Measurements from ENCODE around the gene TMC6. TPM values are rescaled to one million over a fixed set of nuclear protein-coding genes. Genes with fewer than 3 reads are reported as not detected.

TMC6 gene
- total RNA-seq, 1 experiment from 2014 or later = 97.7 TPM

GRCh38 chr17:78132767-78133178 lies 4.2 kb upstream of the TMC6 start:
- Histone ChIP-seq H3K36me3 (ENCODE audit: low read depth) (no peaks in the 10 kb centered on the region), H3K9me3 (ENCODE audit: insufficient read depth, low read depth) (no peaks in the 10 kb centered on the region), H3K4me3 (no peak overlapping the region), H3K27me3 (ENCODE audit: insufficient read depth, low read depth) (no peaks in the 10 kb centered on the region), H3K9me2 (ENCODE audit: insufficient read depth) (no peaks in the 10 kb centered on the region), H3K79me2 (ENCODE audit: low read depth) (no peaks in the 10 kb centered on the region), H3F3A (ENCODE audit: insufficient read depth, low read depth) (peaks cover 19% of the 10 kb centered on the region; the same call in 1 of the 2 replicates), H4K20me1 (ENCODE audit: insufficient read depth) (no peaks in the 10 kb centered on the region), H3K27ac (no peak overlapping the region), H2AFZ (no peak overlapping the region), H3K4me2 (peak overlapping the region; percentile 70), H3K4me1 (replicated peaks; ENCODE audit: insufficient read depth) (peaks cover 13% of the 10 kb centered on the region)
- ChIA-PET CTCF (no interaction called here), POLR2A (ENCODE audit: unreplicated experiment) (no interaction called here)
- no peak for TF ChIP-seq EZH2 (IDR thresholded peaks at IDR 0.05; ENCODE audit: low read depth)
- no peak for TF ChIP-seq CTCF (conservative IDR thresholded peaks at IDR 0.05)
- no peak for DNase-seq
- intact Hi-C loops (cut with micrococcal nuclease; ENCODE audit: unreplicated experiment) = no loop called here
- BruUV-seq (replicated peaks) = no TSS peak

GRCh38 chr17:78132084-78132676 lies 3.6 kb upstream of the TMC6 start:
- Histone ChIP-seq H4K20me1 (ENCODE audit: insufficient read depth) (no peaks in the 10 kb centered on the region), H3K4me3 (peak overlapping the region; percentile 60), H3K27me3 (ENCODE audit: insufficient read depth, low read depth) (no peaks in the 10 kb centered on the region), H3K4me2 (peak overlapping the region; percentile 70), H3K79me2 (ENCODE audit: low read depth) (peaks cover 6% of the 10 kb centered on the region), H3K27ac (no peak overlapping the region), H3F3A (ENCODE audit: insufficient read depth, low read depth) (peaks cover 19% of the 10 kb centered on the region; the same call in 1 of the 2 replicates), H3K4me1 (replicated peaks; ENCODE audit: insufficient read depth) (peaks cover 13% of the 10 kb centered on the region), H2AFZ (peak overlapping the region; percentile 71; the same call in 1 of the 2 replicates), H3K9me3 (ENCODE audit: insufficient read depth, low read depth) (no peaks in the 10 kb centered on the region), H3K36me3 (ENCODE audit: low read depth) (no peaks in the 10 kb centered on the region), H3K9me2 (ENCODE audit: insufficient read depth) (no peaks in the 10 kb centered on the region)
- ChIA-PET POLR2A (ENCODE audit: unreplicated experiment) (no interaction called here), CTCF (no interaction called here)
- BruUV-seq (replicated peaks) = no TSS peak
- intact Hi-C loops (cut with micrococcal nuclease; ENCODE audit: unreplicated experiment) = no loop called here
- no peak for TF ChIP-seq EZH2 (IDR thresholded peaks at IDR 0.05; ENCODE audit: low read depth)
- no peak for TF ChIP-seq CTCF (conservative IDR thresholded peaks at IDR 0.05)
- DNase-seq = peak; percentile 62 to 76

GRCh38 chr17:78131172-78132083 lies 2.9 kb upstream of the TMC6 start:
- CTCF ChIA-PET = no interaction called here
- Histone ChIP-seq H3K9me3 (ENCODE audit: insufficient read depth, low read depth) (no peaks in the 10 kb centered on the region), H3K9me2 (ENCODE audit: insufficient read depth) (no peaks in the 10 kb centered on the region), H3K4me2 (peak overlapping the region; percentile 70), H3K36me3 (ENCODE audit: low read depth) (no peaks in the 10 kb centered on the region), H3K4me1 (replicated peaks; ENCODE audit: insufficient read depth) (peaks cover 19% of the 10 kb centered on the region), H3F3A (ENCODE audit: insufficient read depth, low read depth) (peaks cover 19% of the 10 kb centered on the region; the same call in 1 of the 2 replicates), H2AFZ (peak overlapping the region; percentile 71; the same call in 1 of the 2 replicates), H3K27ac (no peak overlapping the region), H3K27me3 (ENCODE audit: insufficient read depth, low read depth) (no peaks in the 10 kb centered on the region), H3K79me2 (ENCODE audit: low read depth) (peaks cover 13% of the 10 kb centered on the region), H3K4me3 (peak overlapping the region; percentile 60), H4K20me1 (ENCODE audit: insufficient read depth) (no peaks in the 10 kb centered on the region)
- TF ChIP-seq CTCF (conservative IDR thresholded peaks at IDR 0.05) = no peak
- TF ChIP-seq EZH2 (IDR thresholded peaks at IDR 0.05; ENCODE audit: low read depth) = no peak
- intact Hi-C loops (cut with micrococcal nuclease; ENCODE audit: unreplicated experiment) = no loop called here
- POLR2A ChIA-PET (ENCODE audit: unreplicated experiment) = interaction anchor here (0.6 kb wide), 1 partner anchor 45 kb away, joined by 4 read pairs; no protein-coding TSS in a partner anchor
- no TSS peak for BruUV-seq (replicated peaks)
- no peak for DNase-seq
